Measurements from ENCODE around the gene MYH1.
"Not testable (repeated sequence)": the region's sequence is repeated elsewhere in the genome, so short reads cannot be mapped to it uniquely, and the experiment has no call there.

The MYH1 gene

DNA sequence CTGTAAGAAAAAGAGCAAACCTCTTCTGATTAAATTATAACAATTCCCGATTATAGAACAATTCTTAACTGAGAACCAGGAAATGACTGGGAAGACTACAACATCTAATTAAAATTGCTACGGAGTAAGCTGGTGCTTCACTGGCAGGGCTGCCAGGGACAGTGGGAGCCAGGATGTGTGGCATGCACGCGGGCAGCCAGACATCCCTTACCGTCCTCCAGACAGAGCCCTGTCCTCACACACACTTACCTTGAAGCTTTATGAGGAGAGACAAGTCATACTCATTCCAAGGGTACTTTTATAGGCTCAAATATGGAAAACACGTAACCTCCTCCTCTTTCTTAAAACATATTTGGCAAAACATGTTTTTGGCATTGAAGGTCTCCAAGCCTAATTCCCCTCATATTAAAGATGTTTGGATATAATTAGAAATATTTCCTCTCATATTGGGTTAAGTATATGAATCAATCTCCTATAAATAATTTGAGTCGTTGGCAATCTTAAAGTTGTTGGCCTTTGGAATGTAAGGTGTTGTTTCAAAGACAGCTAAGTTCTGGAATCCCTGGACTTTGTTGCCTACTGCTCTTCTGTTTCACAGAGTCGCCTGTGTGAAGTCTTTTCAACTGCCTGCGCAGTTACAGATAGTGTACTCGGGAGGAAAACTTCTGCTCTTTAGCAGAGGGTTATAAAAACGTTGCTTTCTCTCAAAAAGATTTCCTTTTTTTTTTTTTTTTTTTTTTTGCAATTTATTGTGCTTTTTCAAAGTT, at the start of gene MYH1:
Gene MYH1, minus strand, starts transcription at position 272 of the 767 bp plus-strand sequence. CDS start 1,900 bp downstream, outside the sequence.
- DNase-seq (ENCODE audit: low spot score) = no peak

- no peak for DNase-seq (ENCODE audit: low spot score)
Measured at GRCh38 chr17:10563991-10564660, 45.8 kb upstream of the MYH1 start.

GRCh38 chr17:10558049-10558448, 39.7 kb upstream of the MYH1 start:
- no peak for DNase-seq (ENCODE audit: low spot score)

DNA sequence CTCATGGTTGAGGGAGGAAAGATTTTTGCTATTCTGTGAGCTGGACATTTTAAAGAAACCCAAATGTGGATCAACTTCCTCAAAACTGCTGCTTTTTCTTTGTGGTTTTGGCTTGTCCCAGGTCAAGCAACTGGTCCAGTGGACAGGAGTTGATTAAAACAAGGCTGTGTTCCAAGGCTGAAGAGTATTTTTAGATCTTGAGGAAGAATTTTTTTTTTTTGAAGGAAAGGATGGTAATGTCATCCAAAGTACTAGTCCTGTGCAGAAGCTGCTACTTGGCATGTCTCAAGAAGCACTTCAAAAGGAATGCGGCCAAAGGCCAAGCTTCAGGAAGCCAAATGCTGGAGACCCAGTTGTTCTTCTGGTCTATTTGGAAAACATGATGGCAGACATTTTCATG, 39.1 kb upstream of the MYH1 start:
- no peak for DNase-seq (ENCODE audit: low spot score)

- no peak for DNase-seq (ENCODE audit: low spot score)
Measured at GRCh38 chr17:10556301-10557005, 38.1 kb upstream of the MYH1 start.

- DNase-seq (ENCODE audit: low spot score) = no peak
Measured at GRCh38 chr17:10550014-10550413, 31.7 kb upstream of the MYH1 start.

DNA sequence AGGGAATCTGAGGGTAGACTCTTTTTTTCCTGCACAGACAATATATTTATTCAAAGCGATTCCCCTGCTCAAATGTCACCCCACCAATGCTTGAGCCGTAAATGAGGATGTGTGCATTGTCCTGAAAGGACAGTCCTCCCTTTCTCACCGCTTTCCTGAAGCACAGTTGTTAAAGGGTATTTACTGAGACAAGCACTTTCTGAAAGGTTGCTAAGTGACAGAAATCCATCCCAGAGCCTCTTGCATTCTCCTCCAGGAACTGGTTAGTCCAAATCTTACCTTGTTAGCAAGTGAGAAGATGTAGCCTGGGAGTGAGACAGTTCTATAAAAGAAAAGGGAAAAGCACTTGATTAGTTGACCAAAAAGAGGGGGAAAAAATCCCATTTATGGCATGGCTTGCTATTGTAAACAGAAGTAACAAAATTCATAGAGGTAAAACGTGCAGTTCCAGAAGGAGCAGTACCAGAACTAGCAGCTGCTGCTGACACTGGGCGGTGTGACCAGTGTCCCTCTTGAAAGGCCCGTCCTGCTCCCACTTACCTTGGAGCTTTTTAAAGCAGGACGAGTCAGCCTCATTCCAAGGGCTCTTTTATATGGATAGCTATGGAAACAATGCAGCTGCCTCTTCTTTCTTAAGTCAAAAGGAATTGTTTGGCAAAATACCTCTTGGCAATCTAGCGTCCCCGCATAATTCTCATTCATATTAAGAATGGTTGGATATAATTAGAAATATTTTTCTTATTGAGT, 30.9 kb upstream of the MYH1 start, which contains the start of gene MYH2:
Gene MYH2, minus strand, starts transcription at position 563 of the 747 bp plus-strand sequence. CDS start 1,738 bp downstream, outside the sequence.
- DNase-seq (ENCODE audit: low spot score) = no peak

GRCh38 chr17:10547351-10547750, 29.0 kb upstream of the MYH1 start:
- no peak for DNase-seq (ENCODE audit: low spot score)

GRCh38 chr17:10543486-10543885, 25.1 kb upstream of the MYH1 start:
- DNase-seq (ENCODE audit: low spot score) = not testable (repeated sequence)

- not testable (repeated sequence) for DNase-seq (ENCODE audit: low spot score)
Measured at GRCh38 chr17:10541179-10541578, 22.8 kb upstream of the MYH1 start.

DNA sequence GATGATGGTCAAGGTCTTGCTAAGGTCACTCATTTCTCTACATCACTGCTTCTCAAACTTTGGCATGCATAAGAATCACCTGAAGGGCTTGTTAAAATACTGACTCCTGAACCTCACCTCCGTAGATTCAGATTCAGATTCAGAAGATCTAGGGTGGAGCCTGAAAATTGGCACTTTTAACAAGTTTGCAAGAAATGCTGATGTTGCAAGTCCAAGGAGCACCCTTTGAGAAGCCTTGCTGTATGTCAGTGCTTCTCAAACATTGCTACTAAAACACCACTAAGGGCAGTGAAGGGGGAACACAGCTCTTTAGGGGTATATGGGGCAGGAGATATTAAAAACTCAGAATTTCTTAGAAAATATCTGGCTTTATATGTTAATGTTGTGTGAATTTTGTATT, 13.7 kb upstream of the MYH1 start:
- no peak for DNase-seq (ENCODE audit: low spot score)

DNA sequence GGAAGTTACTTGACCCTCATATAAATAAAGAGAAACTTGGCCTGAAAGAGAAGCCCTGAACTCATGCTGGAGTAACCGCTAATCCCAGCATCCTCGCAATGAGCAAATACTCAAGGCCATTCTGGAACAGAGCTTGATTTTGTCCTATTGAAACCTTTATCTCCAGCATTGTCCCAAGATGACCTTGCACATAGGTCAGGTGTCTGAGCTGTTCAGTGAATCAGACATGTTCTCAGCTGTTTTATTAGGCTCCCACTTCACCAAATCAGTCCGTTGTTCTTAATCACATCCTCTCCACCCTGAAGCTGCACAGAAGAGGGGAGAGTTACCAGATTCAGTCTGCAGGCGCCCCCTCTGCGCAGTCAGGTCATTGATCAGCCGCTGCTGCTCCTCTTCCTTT, 9.1 kb upstream of the MYH1 start:
- DNase-seq (ENCODE audit: low spot score) = no peak

DNA sequence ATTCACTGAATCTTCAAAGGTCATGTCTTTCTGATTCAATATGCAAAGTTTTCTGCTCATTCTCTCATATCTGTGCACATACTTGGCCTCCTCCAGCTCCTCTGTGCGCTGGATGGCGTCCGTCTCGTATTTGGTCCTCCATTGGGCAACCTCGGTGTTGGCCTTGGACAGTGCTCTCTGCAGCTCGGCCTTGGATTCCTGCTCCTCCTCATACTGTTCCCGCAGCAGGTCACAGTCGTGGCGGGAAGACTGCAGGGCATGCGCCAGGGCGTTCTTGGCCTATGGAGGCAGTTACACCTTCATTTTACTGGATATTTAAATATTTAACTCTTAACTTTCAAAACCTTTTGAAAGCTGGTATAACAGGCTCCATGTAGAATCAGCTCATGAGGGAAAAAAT, 8.2 kb upstream of the MYH1 start:
- no peak for DNase-seq (ENCODE audit: low spot score)

DNA sequence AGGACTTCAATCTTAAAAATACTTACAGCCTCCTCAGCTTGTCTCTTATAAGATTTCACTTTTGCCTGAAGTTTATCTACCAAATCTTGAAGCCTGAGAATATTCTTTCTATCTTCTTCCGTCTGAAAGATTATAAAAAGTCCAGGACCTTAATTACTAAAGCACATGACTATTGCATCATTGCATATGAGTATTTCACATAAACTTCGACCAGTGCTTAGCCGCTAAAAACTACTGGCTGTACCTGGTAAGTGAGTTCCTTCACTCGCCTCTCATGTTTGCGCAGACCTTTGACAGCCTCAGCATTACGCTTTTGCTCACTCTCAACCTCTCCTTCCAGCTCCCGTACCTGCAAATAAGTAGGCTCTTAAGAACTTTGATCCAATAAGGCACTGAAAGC, 4.7 kb upstream of the MYH1 start:
- DNase-seq (ENCODE audit: low spot score) = no peak

DNA sequence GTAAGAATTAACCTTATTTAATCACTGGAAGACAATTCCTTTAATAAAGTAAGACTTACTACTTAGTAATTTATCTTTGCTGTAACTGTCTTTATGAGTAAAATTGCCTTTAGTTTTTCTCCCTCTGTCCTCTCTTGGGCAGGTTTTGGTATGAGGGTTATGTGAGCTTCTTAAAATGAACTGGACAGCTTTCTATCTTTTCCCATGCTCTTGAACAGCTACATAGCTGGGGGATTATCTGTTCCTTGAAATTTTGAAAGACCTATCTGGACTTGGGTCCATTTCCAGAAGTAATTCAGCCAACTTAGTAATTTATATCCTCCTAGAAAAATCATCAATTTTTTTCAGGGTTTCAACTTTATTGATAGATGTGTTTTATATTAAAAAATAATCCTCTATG, 3.6 kb upstream of the MYH1 start:
- no peak for DNase-seq (ENCODE audit: low spot score)

- DNase-seq (ENCODE audit: low spot score) = no peak
Measured at GRCh38 chr17:10516638-10517037, 1.7 kb downstream of the MYH1 start.

DNA sequence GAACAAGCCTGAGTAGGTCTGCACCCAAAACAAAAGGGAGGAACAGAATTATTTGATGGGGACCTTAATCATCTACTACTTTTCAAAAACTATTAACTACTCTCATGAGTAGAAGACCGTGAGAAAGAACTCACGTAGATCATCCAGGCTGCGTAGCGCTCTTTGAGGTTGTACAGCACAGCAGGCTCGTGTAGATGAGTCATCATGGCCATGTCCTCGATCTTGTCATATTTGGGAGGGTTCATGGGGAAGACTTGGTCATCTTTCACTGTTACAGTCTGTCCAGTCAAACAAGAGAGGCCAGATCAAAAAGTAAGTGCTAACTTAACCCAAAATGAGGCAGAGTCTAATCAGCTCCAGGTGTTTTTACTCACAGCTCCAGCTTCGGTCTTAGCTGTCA, 2.3 kb downstream of the MYH1 start:
- DNase-seq (ENCODE audit: low spot score) = no peak

DNA sequence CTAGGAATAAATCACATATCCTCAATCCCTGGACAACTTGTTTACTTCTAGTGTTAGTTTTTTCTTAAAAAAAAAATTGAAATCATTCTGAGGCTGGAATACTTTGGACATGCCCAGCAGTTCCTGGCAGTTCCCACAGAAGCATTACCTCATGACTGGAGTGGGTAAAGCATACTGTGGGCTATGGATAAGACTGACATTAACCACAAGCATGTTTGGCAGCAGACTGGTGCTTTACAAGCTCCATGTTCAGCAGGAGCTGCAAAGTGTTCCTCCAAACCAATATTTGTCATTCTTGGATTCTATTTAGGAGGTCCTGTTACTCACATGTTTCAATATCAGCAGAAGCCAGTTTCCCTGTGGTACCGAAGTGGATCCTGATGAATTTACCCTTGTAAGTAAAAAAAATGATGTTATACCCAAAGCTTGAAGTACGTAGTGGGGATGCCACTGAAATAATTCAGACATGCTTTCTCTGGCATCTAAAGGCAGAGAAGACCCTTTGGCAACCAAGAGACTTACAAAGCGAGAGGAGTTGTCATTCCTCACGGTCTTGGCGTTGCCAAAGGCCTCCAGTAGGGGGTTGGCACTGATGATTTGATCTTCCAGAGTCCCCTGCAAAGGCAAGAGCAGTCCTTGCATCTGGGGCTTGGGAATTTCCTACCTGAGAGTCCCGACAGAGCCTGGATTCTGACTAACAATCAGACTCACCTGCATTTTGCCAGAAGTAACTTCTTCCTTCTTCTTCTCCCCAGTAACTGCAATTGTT, 4.9 kb downstream of the MYH1 start:
- no peak for DNase-seq (ENCODE audit: low spot score)

- no peak for DNase-seq (ENCODE audit: low spot score)
Measured at GRCh38 chr17:10512856-10513255, 5.5 kb downstream of the MYH1 start.

DNA sequence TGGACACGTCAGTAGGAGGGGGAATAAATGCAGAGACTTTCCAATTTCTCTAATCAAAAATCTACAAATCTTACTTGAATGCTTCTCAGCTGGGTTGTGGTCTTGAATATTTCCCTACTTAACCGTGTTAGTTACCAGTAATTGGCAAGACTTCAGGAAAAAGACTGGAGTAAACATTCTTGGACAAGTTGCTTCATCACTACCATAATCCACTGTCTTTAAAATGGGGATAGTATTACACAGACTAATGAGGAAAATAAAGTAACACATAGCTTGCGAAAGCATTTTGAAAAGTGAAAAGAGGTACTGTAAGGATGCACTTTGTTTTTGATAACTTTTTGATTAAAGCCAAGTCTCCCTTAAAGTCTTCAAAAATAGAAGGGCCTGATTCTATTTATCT, 18.4 kb downstream of the MYH1 start:
- no peak for DNase-seq (ENCODE audit: low spot score)

GRCh38 chr17:10492004-10492403, 26.3 kb downstream of the MYH1 start:
- DNase-seq (ENCODE audit: low spot score) = no peak
